Heart left ventricle (tissue), 16 donors: ENCODE results near the gene PRSS33. TPM values are rescaled to one million over a fixed set of nuclear protein-coding genes. Genes with fewer than 3 reads are reported as not detected.

Source experiments
- ATAC-seq, 4 donors: fragments of 200-7000 bp; cut with Tn5 transposase; one replicate each; pipeline ENCODE4 v1.9.1; 2020 to 2022; ENCODE audit warnings: moderate library complexity in 4 of 4, mild to moderate bottlenecking in 3 of 4, moderate number of reproducible peaks in 1 of 4
- DNase-seq, 5 donors: peaks; one replicate each; pipeline ENCODE4 v3.0.0-alpha.2; 2020
- H3K27ac ChIP-seq, 12 donors: fragments of 200-600 bp; sonication (generic) in 4 of 12; one replicate each; pipeline versions ENCODE4 v1.5.0 to v1.8.0; 2016 to 2022; ENCODE audit warnings: mild to moderate bottlenecking in 2 of 12
- H3K27me3 ChIP-seq, 9 donors: fragments of 200-600 bp; sonication (generic) in 2 of 9; one replicate each; pipeline versions ENCODE4 v1.5.1 to v1.8.0; 2016 to 2022; ENCODE audit warnings: mild to moderate bottlenecking in 3 of 9
- H3K36me3 ChIP-seq, 9 donors: fragments of 200-600 bp; sonication (generic) in 2 of 9; one replicate each; pipeline versions ENCODE4 v1.5.0 to v1.8.0; 2018 to 2022; ENCODE audit warnings: mild to moderate bottlenecking in 2 of 9
- H3K4me1 ChIP-seq, 12 donors: fragments of 200-600 bp; sonication (generic) in 4 of 12; one replicate each; pipeline versions ENCODE4 v1.5.0 to v1.8.0; 2016 to 2022; ENCODE audit warnings: mild to moderate bottlenecking in 3 of 12
- H3K4me3 ChIP-seq, 12 donors: fragments of 200-600 bp; sonication (generic) in 4 of 12; one replicate each; pipeline versions ENCODE4 v1.5.0 to v1.8.0; 2017 to 2022; ENCODE audit warnings: mild to moderate bottlenecking in 9 of 12, moderate library complexity in 4 of 12
- H3K9me3 ChIP-seq, 12 donors: fragments of 200-600 bp; sonication (generic) in 4 of 12; one replicate each; pipeline versions ENCODE4 v1.5.0 to v1.8.0; 2016 to 2022; ENCODE audit warnings: mild to moderate bottlenecking in 1 of 12
- CTCF ChIP-seq, 12 donors: fragments of 200-600 bp; sonication (generic) in 4 of 12; IDR thresholded peaks; one replicate each; pipeline versions ENCODE4 v1.5.0 to v1.8.0; 2018 to 2022; ENCODE audit warnings: antibody characterized with exemption in 12 of 12, mild to moderate bottlenecking in 5 of 12
- POLR2A ChIP-seq, 2 donors: fragments of 450-650 bp; IDR thresholded peaks; one replicate each; pipeline ENCODE4 v1.6.1; 2017; ENCODE audit warnings: antibody characterized with exemption in 2 of 2, mild to moderate bottlenecking in 2 of 2, moderate library complexity in 2 of 2
- WGBS, 4 donors: extraction: QIAGEN DNeasy Blood & Tissue Kit in 2 of 4; methylation state at CpG; one replicate each; pipeline versions ENCODE4 v1.1.5 to v1.1.7; 2013 to 2018; 5-methylcytosine and 5-hydroxymethylcytosine counted together
- intact Hi-C, 10 donors: fragments of 100-400 bp; cut with DNase I; formaldehyde crosslinking; loops; one replicate each; pipeline versions ENCODE4 v1.11.1 to v1.14.2; 2022
- polyA plus RNA-seq, 2 donors: library from polyadenylated mRNA; stranded (reverse); fragments of 200-250 nt; gene quantifications; one replicate each; pipeline ENCODE4 v1.2.3, GENCODE V29; 2013
- total RNA-seq, 9 donors: library from RNA; depleted of rRNA in 2 of 9; stranded (reverse); fragments of >200 nt in 2 of 9; fragmentation: NEBNext Ultra II Directional in 3 of 9; extraction: Animal tissue kit (Norgen Biotek cat#: 25700) in 3 of 9; gene quantifications; one replicate each; pipeline versions ENCODE4 v1.1.0 to v1.2.4, GENCODE V29; 2016 to 2023
- donor health status: ischemic (EF 13 %, LVEDD 7.1; RV severe dilation, severe dysfunction).
- donor health status: healthy with polysubstance abuse.
- donor health status: DM: no; HTN: yes; CAD: no.
- donor health status: DM: no; HTN: no; CAD: no.
- donor health status: ischemic (EF 25% LVEDD 6.9; RV normal size, moderate dysfunction).
- donor health status: ischemic (EF 25% LVEDD 5.7; RV mildly dilated, moderate dysfunction).
- donor health status: healthy.
- donor health status: DM: yes; HTN: yes; CAD: no.
- donor health status: ischemic (EF 35%, LVEDD 5.7; RV mildly dilated, moderate dysfunction).
- donor health status: nonischemic (EF 11% LVEDD 7.7; RV severe dilation, severe dysfunction).
- donor health status: DM: yes; HTN: yes; CAD: no.
- donor health status: PGD.
- donor health status: ischemic (EF 29% LVEDD 5.4; RV normal size, mild dysfunction).
- donor health status: nonischemic (EF 23%, LVEDD 6.1; RV moderate dilation, normal function).

PRSS33 gene
- total and polyA plus RNA-seq, 11 donors, result not detected

DNA sequence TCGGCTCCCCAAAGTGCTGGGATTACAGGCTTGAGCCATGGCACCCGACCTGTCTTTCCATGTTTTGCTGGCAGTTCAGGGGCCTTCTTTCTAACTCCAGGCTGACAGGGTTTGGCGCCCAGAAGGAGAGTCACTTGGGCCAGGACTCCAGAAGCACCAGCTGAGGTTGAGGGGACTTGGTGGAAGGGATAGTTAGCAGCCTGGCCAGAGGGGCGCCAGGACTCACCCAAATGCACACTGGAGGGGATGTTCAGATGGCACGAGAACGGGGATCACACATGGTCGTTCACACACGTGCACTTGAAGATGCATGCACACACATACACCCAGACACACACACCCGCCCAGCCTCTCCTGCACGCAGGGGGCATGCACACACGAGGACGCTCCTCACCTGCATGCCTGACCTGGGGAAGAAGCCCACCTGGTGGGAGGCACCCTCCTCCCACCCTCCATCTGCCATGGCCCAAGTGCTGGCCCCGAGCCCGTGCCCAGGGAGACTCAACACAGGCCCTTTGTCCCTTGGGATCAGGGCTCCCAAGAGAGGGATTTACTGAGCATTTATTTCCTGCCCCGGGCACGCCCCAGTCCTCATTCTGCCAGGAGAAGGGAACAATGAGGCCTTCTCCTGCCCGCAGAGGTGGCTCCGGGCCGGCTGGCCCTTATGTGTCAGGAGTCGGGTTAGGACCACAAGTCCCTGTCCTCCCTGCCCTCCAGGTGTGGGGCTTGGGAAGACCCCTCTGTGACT, 27.4 kb upstream of the PRSS33 start:
- ATAC-seq (no peak), DNase-seq (no peak)
- H3K9me3 ChIP-seq, result no peaks in the 10 kb centered on the region
- no peak overlapping the region for H3K27ac ChIP-seq
- intact Hi-C loops, result no loop called here
- no peak overlapping the region for H3K4me3 ChIP-seq
- no peak for TF ChIP-seq POLR2A (IDR thresholded peaks at IDR 0.05)
- no peaks in the 10 kb centered on the region for H3K36me3 ChIP-seq
- 78 to 85% (median 82%) methylated on average over 5 to 20 of the region's 20 CpGs for WGBS, 4 donors
- peaks cover 0 to 9% (median 0%) of the 10 kb centered on the region in 12 donors for H3K4me1 ChIP-seq
- H3K27me3 ChIP-seq, result peaks cover 0 to 67% (median 11%) of the 10 kb centered on the region in 9 donors

DNA sequence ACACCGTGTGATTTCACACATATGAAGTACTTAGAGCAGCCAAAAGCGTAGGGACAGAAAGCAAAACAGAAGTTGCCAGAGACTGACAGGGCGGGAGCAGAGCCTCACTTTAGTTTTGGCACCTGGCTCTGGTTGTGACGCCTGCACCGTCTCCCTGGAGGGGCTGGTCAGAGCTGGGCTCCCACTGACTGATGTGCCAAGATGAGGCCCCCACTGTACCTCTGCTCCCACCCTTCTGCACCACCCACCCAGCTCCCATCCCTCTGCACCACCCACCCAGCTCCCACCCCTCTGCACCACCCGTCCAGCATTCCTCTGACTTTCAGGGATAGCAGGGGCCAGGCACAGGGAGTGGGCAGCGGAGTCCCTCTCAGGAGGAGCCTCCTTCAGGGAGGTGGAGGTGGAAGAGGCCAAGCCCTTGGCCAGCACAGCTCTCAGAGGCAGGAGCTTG, 26.4 kb upstream of the PRSS33 start:
- H3K4me1 ChIP-seq, result peaks cover 0 to 9% (median 0%) of the 10 kb centered on the region in 12 donors
- intact Hi-C loops, result no loop called here
- no peak overlapping the region for H3K27ac ChIP-seq
- no peaks in the 10 kb centered on the region for H3K36me3 ChIP-seq
- H3K27me3 ChIP-seq, result peaks cover 0 to 58% (median 11%) of the 10 kb centered on the region in 9 donors
- no peak for DNase-seq
- H3K4me3 ChIP-seq, result no peak overlapping the region
- no peak for ATAC-seq
- TF ChIP-seq CTCF (IDR thresholded peaks at IDR 0.05), result no peak
- no peak for TF ChIP-seq POLR2A (IDR thresholded peaks at IDR 0.05)
- H3K9me3 ChIP-seq, result peaks cover 0 to 4% (median 0%) of the 10 kb centered on the region in 12 donors
- WGBS, 4 donors, result 46 to 65% (median 61%) methylated on average over 7 of the region's 7 CpGs

DNA sequence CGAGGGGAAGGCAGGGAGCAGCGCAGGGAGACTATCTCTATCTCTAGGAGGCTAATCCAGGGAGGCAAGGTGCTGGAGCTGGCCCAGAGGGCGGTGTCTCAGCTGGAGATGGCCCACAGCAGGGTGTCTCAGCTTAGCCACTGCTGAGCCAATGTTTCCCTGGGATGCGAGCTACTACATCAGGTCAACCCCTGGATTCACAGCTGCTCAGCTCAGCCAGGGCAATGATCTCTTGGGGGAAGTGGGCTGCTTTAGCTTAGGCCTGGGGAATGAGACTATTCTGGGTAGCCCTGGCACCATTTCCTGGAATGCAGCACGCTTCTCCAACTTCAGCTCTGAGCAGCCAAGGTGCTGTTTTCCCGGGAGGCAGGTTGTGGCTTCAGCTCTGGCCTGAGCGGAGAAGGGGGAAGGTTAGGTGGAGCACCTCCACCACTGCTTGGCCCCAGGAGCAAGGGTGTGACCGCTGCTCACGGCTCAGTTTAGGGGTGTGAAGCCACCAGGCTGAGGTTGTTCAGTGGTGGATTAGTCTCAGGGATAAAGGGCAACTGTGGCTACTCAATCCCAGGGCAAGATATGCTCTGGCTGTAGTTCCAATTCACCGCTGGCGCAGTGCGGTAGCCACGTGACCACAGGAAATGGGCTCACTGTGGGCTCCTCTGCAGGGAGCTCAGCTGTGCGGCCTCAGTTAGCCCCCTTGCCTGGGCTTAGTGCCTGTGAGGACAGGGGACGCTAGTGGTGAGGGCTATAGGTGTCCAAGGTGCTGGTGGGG, 24.5 kb upstream of the PRSS33 start:
- Histone ChIP-seq H3K9me3 (peaks cover 0 to 7% (median 0%) of the 10 kb centered on the region in 12 donors), H3K27me3 (peaks cover 0 to 44% (median 9%) of the 10 kb centered on the region in 9 donors), H3K4me1 (peaks cover 0 to 9% (median 0%) of the 10 kb centered on the region in 12 donors), H3K27ac (no peak overlapping the region), H3K36me3 (no peaks in the 10 kb centered on the region), H3K4me3 (no peak overlapping the region)
- intact Hi-C loops, result no loop called here
- no peak for DNase-seq
- WGBS, 4 donors, result 25 to 61% (median 58%) methylated on average over 2 to 15 of the region's 15 CpGs
- TF ChIP-seq CTCF (IDR thresholded peaks at IDR 0.05), result no peak
- TF ChIP-seq POLR2A (IDR thresholded peaks at IDR 0.05), result no peak
- ATAC-seq, result no peak

DNA sequence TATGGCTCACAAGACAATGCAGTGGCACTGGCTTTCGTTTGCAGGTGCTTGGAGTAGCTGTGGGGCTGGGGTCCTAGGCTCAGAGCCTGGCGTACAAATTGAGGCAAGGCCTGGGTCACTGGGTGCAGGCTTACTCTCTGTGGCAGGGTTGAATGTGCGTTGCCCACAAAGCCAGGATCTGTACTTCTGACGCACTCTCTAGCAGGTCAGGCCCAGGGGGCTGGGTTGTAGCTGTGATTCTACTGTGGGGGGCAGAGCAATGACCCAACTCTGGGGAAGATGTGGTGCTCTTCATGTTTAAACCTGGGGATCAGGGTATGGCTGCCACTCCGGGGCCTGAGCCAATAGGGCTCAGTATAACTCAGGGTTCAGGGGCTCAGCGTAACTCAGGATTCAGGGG, 23.3 kb upstream of the PRSS33 start:
- intact Hi-C loops, result no loop called here
- H3K4me1 ChIP-seq, result peaks cover 0 to 9% (median 0%) of the 10 kb centered on the region in 12 donors
- H3K27ac ChIP-seq, result no peak overlapping the region
- H3K4me3 ChIP-seq, result no peak overlapping the region
- 72 to 83% (median 78%) methylated on average over 5 to 6 of the region's 6 CpGs for WGBS, 4 donors
- no peaks in the 10 kb centered on the region for H3K36me3 ChIP-seq
- peaks cover 0 to 7% (median 0%) of the 10 kb centered on the region in 12 donors for H3K9me3 ChIP-seq
- ATAC-seq (no peak), DNase-seq (no peak)
- peaks cover 0 to 31% (median 8%) of the 10 kb centered on the region in 9 donors for H3K27me3 ChIP-seq
- no peak for TF ChIP-seq CTCF (IDR thresholded peaks at IDR 0.05)
- TF ChIP-seq POLR2A (IDR thresholded peaks at IDR 0.05), result no peak
